Adrenal gland (tissue), 12 donors: Measurements from ENCODE around the gene THADA. TPM values are rescaled to one million over a fixed set of nuclear protein-coding genes. Genes with fewer than 3 reads are reported as not detected.

Experiments used
- DNase-seq, 7 donors: peaks; one replicate each; pipeline ENCODE4 v3.0.0-alpha.2; 2019 to 2020
- H3K27ac ChIP-seq, 5 donors: fragments of 200-600 bp; sonication (generic) in 4 of 5; 1 replicate in 3 of 5; 2 replicates in 2 of 5; pipeline versions ENCODE4 v1.5.1 to v1.8.0; 2016 to 2020; ENCODE audit warnings: mild to moderate bottlenecking in 1 of 5
- H3K27me3 ChIP-seq: fragments of 200-600 bp; 2 replicates; pipeline ENCODE4 v1.8.0; 2021
- H3K36me3 ChIP-seq, 2 donors: fragments of 200-600 bp; replicated peaks in 1 of 2; 1 replicate in 1 of 2; 2 replicates in 1 of 2; pipeline versions ENCODE4 v1.5.1 to v1.8.0; 2018 to 2022
- H3K4me1 ChIP-seq, 2 donors: fragments of 200-600 bp; replicated peaks in 1 of 2; 1 replicate in 1 of 2; 2 replicates in 1 of 2; pipeline versions ENCODE4 v1.5.1 to v1.8.0; 2018 to 2021
- H3K4me3 ChIP-seq, 4 donors: fragments of 200-600 bp; sonication (generic) in 3 of 4; one replicate each; pipeline ENCODE4 v1.5.1; 2016 to 2018
- H3K9me3 ChIP-seq, 3 donors: fragments of 200-600 bp; sonication (generic) in 1 of 3; replicated peaks in 1 of 3; 1 replicate in 2 of 3; 2 replicates in 1 of 3; pipeline versions ENCODE4 v1.5.1 to v1.8.0; 2016 to 2021
- CTCF ChIP-seq, 6 experiments: fragments of 450-650 bp in 4 of 6; fragments of 200-600 bp in 2 of 6; sonication (generic) in 1 of 6; IDR thresholded peaks; 1 replicate in 5 of 6; 2 replicates in 1 of 6; pipeline versions ENCODE4 v1.5.1 to v1.8.0; 2016 to 2021; ENCODE audit warnings: antibody characterized with exemption in 6 of 6, mild to moderate bottlenecking in 2 of 6, moderate library complexity in 1 of 6
- POLR2A ChIP-seq, 2 donors: fragments of 450-650 bp; IDR thresholded peaks; one replicate each; pipeline ENCODE4 v1.6.1; 2017; ENCODE audit warnings: antibody characterized with exemption in 2 of 2, mild to moderate bottlenecking in 2 of 2, moderate library complexity in 1 of 2
- WGBS, 4 donors: extraction: QIAGEN DNeasy Blood & Tissue Kit in 2 of 4; methylation state at CpG; one replicate each; pipeline versions ENCODE4 v1.1.5 to v1.1.7; 2013 to 2017; 5-methylcytosine and 5-hydroxymethylcytosine counted together
- intact Hi-C, 2 donors: fragments of 100-400 bp; cut with DNase I; formaldehyde crosslinking; loops; one replicate each; pipeline versions ENCODE4 v1.14.1 to v1.15.0; 2022 to 2023
- polyA plus RNA-seq, 3 donors: library from polyadenylated mRNA; stranded (reverse); fragments of 200-250 nt in 2 of 3; fragments of 350-450 nt in 1 of 3; fragmentation: Illumina TruSeq in 1 of 3; extraction: RNeasy Lipid Tissue Mini Kit (QIAGEN cat#74804) in 1 of 3; gene quantifications; one replicate each; pipeline ENCODE4 v1.2.3, GENCODE V29; 2013 to 2014
- total RNA-seq, 9 donors: library from RNA; depleted of rRNA in 4 of 9; stranded (reverse); fragments of >200 nt in 4 of 9; fragments of 120-200 nt in 1 of 9; fragmentation: NEBNext Ultra II Directional in 1 of 9; extraction: Animal tissue kit (Norgen Biotek cat#: 25700) in 1 of 9; gene quantifications; one replicate each; pipeline versions ENCODE4 v1.1.0 to v1.2.4, GENCODE V29; 2013 to 2023
- donor health status: healthy with polysubstance abuse.
- donor health status: Bipolar disorder and iron deficiency.
- donor health status: DM: yes; HTN: yes; CAD: no.
- donor health status: DM: no; HTN: no; CAD: no.
- donor health status: DM: no; HTN: no; CAD: no.
- donor health status: DM: yes; HTN: yes; CAD: no.

The THADA gene
- total and polyA plus RNA-seq, 12 donors, result 14.1 to 38.4 (median 25.4) TPM

DNA sequence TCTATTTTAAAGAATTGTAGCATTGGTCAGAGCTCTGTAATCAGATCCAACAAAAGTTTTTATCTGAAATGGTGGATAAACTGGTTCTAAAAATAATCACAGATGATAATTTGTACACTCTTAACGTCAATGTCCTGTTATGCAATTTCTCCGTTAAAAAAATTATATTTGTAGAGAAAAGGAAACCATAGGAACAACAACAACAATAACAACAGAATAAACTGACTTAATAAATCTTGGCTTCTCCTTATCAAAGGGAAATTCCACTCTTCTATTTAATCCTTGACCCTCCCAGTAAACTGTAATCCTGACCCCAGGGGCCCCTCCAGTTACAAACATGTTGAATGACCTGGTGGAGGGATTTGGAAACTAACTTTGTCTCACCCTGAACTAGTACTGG, 290.8 kb downstream of the THADA start:
- intact Hi-C loops, result no loop called here
- H3K9me3 ChIP-seq, result no peaks in the 10 kb centered on the region
- no peaks in the 10 kb centered on the region for H3K27me3 ChIP-seq
- peaks cover 28 to 47% of the 10 kb centered on the region in 2 donors for H3K4me1 ChIP-seq
- TF ChIP-seq CTCF (IDR thresholded peaks at IDR 0.05) (peak in 1 of 6 experiments; percentile 29), POLR2A (IDR thresholded peaks at IDR 0.05) (no peak)
- H3K36me3 ChIP-seq, result no peaks in the 10 kb centered on the region
- DNase-seq, result peak in 5 of 7 donors; percentile 30 to 66 (median 50)
- H3K4me3 ChIP-seq, result peak overlapping the region in 1 of 4 donors; percentile 7
- 0 to 5% (median 0%) methylated on average over 2 of the region's 2 CpGs for WGBS, 4 donors
- H3K27ac ChIP-seq, result peak overlapping the region; percentile 53 to 93 (median 74)

DNA sequence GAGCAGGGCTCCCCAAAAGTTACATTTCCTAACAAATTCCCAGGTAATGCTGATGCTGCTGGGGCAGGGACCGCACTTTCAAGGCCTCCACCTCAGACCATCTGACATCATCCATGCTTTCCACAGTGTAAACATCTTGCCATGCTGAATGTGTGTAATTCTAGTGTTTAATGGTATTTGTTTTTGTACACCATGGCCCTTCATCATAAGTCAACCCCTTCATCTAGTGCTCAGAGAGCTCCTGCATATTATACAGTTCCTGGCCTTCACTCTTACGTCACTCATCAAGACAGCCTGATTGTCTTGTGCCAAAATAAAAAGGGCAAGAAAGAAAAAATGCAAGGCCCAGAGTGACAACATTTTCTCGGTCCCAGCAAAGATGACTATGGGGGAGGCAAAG, 291.9 kb downstream of the THADA start:
- H3K27me3 ChIP-seq, result no peaks in the 10 kb centered on the region
- DNase-seq, result no peak
- H3K9me3 ChIP-seq, result no peaks in the 10 kb centered on the region
- H3K36me3 ChIP-seq, result no peaks in the 10 kb centered on the region
- intact Hi-C loops, result no loop called here
- no peak for TF ChIP-seq CTCF (IDR thresholded peaks at IDR 0.05)
- 54 to 62% (median 55%) methylated on average over 3 of the region's 3 CpGs for WGBS, 4 donors
- H3K27ac ChIP-seq, result peak overlapping the region in 2 of 5 donors; percentile 86 to 87
- no peak overlapping the region for H3K4me3 ChIP-seq
- H3K4me1 ChIP-seq, result peaks cover 28 to 49% of the 10 kb centered on the region in 2 donors

GRCh38 chr2:43302961-43303494, 292.8 kb downstream of the THADA start:
- no peak for DNase-seq
- Histone ChIP-seq H3K27me3 (no peaks in the 10 kb centered on the region), H3K36me3 (no peaks in the 10 kb centered on the region), H3K27ac (peak overlapping the region in 1 of 5 donors; percentile 1), H3K4me1 (peaks cover 28 to 54% of the 10 kb centered on the region in 2 donors), H3K4me3 (no peak overlapping the region), H3K9me3 (no peaks in the 10 kb centered on the region)
- intact Hi-C loops, result no loop called here
- TF ChIP-seq CTCF (IDR thresholded peaks at IDR 0.05), result peak in 1 of 6 experiments; percentile 5
- TF ChIP-seq POLR2A (IDR thresholded peaks at IDR 0.05), result no peak

DNA sequence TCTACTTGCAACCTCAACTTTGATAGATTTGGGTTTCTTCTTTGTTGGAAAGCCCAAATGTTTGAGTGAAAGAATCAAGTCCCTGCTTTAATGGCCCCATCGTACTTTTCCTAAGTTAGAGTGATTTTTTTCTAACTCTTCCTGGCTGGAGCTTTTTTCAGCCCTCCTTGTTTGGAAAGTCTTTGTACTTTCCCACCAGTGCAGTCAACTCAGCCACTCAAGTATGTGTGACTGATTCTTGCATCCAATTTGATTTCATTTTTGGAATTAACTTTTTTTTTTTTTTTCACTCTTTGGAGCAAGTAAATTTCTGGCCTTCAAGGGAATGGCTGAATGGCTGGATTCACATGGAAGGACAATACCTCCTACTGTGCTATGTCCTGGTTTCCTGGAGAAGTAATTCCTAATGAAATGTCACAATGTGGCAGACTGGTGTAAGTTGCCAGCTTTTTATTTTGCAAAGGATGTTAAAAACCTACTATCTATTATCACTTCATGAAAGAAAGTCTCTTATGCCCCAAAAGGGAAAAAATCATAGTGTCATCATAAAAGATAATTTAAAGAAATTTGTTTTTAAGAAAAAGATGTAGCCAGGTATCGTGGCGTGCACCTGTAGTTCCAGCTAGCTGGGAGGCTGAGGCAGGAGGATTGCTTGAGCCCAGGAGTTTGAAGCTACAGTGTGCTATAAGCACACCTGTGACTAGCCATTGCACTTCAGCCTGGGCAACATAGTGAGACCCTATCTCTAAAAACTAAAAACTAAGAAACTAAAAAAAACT, 293.5 kb downstream of the THADA start:
- Histone ChIP-seq H3K36me3 (no peaks in the 10 kb centered on the region), H3K27me3 (no peaks in the 10 kb centered on the region), H3K27ac (no peak overlapping the region), H3K9me3 (no peaks in the 10 kb centered on the region), H3K4me3 (no peak overlapping the region), H3K4me1 (peaks cover 28 to 54% of the 10 kb centered on the region in 2 donors)
- DNase-seq, result no peak
- intact Hi-C loops, result no loop called here
- 83 to 93% (median 91%) methylated on average over 3 of the region's 3 CpGs for WGBS, 4 donors
- no peak for TF ChIP-seq CTCF (IDR thresholded peaks at IDR 0.05)
- TF ChIP-seq POLR2A (IDR thresholded peaks at IDR 0.05), result no peak
